IPS-11a (cell line): ENCODE data around the gene ZDHHC3.
A peak's percentile ranks its signal among the peaks of the same experiment; 100 is the strongest.
"Not testable (repeated sequence)": the region's sequence is repeated elsewhere in the genome, so short reads cannot be mapped to it uniquely, and the experiment has no call there.

Experiments
- H3K4me3 ChIP-seq: one replicate; pipeline ENCODE4 v1.5.1; 2013; ENCODE audit warnings: low read depth, low read length, control low read depth

ZDHHC3 gene

DNA sequence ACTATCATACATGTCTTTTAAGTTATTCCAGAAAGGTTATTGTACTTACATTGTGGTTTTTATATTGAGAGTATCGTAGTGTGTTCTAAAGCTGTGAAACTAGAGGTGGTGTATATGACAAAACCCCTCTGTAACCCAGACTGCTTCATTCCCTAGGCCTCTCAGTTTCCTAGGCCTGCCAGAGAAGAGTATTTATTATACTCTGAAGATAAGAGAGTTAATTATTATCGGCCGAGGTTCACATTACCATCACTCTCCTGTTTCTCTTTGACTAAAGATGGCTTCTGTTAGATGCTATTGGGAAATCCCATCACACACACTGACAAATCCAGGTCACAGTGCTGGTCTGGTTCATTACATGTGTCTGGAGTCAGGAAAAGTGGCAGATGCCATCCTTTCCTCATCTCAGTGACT lies 20.6 kb upstream of the ZDHHC3 start:
- no peak overlapping the region for H3K4me3 ChIP-seq

DNA sequence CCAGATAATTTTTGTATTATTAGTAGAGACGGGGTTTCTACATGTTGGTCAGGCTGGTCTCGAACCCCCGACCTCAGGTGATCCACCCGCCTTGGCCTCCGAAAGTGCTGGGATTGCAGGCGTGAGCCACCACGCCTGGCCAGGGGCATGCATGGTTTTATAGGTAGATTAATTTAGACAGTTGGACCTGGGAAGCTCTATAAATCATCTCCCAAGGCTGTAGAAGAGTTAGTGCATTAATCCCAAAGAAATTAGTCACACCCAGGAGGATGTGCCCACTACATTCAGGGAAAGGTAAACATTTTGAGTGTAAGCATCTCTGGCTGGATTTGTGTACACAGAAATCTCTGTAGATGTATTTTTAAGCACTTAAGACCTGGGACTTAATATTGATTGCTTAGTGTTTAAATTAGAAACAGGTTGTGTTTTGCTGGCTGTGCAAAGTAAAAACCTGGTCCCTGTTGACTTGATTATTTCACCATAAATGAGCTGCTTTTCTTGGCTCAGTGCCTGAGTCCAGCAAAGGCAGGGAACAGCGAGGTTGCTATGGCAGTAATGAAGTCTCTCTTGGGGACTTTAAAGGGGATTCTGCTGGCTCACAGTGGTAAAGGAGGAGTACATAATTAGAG lies 19.3 kb upstream of the ZDHHC3 start:
- no peak overlapping the region for H3K4me3 ChIP-seq

DNA sequence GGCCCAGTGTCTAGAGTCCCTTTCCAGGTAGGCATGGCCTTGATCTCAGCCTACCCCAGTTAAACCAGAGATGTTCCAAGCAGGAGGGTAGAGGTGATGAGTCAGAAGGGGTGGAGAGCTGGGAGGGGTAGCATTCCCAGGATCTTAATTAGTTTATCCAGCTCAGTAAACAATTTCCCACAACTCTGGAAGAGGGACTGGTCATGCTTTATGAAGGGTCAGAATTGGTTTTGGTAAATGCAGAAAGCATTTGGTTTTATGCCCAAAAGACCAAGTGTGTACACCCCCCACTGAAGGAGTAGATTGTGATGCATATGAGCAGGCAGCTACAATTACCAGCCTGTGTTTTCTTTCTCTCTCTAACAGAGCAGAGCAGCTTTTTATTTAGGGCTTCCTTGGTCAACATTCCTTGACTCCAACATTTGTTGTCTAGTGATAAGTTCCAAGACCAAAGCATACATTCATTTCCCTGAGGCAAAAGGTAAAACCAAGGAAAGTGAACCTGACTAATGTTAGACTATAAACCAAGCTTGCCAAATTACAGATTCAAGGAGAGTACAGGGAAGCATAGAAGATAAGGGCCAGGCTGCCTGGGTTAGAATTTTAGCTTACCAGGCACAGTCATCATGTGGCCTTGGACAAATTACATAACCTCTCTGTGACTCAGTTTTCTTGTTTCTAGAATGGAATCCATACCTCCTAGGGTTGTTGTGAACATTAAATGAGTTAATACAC lies 17.7 kb upstream of the ZDHHC3 start:
- H3K4me3 ChIP-seq, result no peak overlapping the region

GRCh38 chr3:44992555-44993470 lies 16.8 kb upstream of the ZDHHC3 start:
- no peak overlapping the region for H3K4me3 ChIP-seq

GRCh38 chr3:44991326-44991725 lies 15.4 kb upstream of the ZDHHC3 start:
- H3K4me3 ChIP-seq, result no peak overlapping the region

GRCh38 chr3:44989636-44990373 lies 13.8 kb upstream of the ZDHHC3 start:
- no peak overlapping the region for H3K4me3 ChIP-seq

GRCh38 chr3:44989141-44989540 lies 13.2 kb upstream of the ZDHHC3 start:
- H3K4me3 ChIP-seq, result no peak overlapping the region

DNA sequence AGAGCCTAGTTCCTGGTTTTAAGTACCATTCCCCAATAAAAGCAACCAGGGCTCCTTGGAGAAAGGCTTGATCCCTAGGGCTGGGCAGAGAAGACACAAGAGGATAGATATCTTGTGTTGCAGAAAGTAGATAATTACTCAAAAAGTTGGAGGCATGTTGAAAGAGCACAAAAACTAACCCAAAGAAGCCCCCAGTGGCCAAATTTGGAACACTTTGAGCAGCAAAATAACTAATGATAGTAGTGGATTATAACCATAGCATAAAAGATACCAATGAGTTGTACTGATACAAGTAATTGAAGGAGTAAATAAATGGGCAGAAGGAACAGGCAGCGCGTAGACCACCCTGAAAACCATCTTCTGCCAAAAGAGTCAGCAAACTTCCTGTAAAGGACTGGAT lies 12.1 kb upstream of the ZDHHC3 start:
- no peak overlapping the region for H3K4me3 ChIP-seq

DNA sequence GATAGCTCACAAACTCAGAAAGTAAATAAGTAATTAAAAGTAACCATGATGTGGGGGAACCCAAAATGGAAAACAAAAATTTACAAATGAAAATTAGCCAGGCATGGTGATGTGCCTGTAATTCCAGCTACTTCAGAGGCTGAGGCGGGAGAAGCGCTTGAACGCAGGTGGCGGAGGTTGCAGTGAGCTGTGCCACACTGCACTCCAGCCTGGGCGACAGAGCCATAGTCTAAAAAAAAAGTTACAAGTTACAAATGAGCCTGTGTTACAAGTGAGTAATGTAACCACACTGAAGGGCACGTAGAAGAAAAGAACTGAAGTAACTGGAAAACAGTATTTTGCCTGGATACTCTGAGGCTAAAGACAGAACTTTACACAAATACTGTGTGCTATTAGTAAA lies 11.4 kb upstream of the ZDHHC3 start:
- H3K4me3 ChIP-seq, result no peak overlapping the region

DNA sequence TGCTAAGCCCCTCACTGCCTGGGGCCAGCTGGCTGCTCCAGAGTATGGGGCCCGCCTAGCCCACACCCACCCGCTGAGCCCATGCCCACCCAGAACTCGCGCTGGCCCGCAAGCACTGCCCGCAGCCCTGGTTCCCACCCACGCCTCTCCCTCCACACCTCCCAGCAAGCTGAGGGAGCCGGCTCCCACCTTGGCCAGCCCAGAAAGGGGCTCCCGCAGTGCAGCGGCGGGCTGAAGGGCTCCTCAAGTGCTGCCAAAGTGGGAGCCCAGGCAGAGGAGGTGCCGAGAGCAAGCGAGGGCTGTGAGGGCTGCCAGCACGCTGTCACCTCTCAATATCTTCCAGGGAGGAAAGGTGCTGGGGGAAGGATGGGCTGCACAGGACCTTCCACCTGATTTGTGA lies 10.4 kb upstream of the ZDHHC3 start:
- not testable (repeated sequence) for H3K4me3 ChIP-seq

DNA sequence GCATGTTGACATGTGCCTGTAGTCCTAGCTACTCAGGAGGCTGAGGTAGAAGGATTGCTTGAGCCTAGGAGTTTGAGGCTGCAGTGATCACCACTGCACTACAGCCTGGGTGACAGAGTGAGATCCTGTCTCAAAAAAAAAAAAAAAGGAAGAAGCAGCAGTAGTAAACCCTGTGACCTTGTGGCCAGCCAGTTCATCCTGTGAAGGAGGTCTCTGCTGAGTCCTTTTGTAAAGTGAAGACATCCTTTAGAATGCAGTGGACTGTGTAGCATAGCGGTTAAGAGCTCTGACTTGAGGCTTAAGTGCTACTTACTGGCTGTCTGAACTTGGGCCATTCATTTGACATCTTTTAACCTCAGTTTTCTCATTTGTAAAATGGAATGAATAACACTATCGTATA lies 8.4 kb upstream of the ZDHHC3 start:
- no peak overlapping the region for H3K4me3 ChIP-seq

- no peak overlapping the region for H3K4me3 ChIP-seq
These were observed 7.5 kb upstream of the ZDHHC3 start for GRCh38 chr3:44983484-44983941.

GRCh38 chr3:44982817-44983216 lies 6.8 kb upstream of the ZDHHC3 start:
- H3K4me3 ChIP-seq, result no peak overlapping the region

GRCh38 chr3:44981751-44982150 lies 5.8 kb upstream of the ZDHHC3 start:
- no peak overlapping the region for H3K4me3 ChIP-seq

- no peak overlapping the region for H3K4me3 ChIP-seq
These were observed 5.2 kb upstream of the ZDHHC3 start for GRCh38 chr3:44981220-44981619.

DNA sequence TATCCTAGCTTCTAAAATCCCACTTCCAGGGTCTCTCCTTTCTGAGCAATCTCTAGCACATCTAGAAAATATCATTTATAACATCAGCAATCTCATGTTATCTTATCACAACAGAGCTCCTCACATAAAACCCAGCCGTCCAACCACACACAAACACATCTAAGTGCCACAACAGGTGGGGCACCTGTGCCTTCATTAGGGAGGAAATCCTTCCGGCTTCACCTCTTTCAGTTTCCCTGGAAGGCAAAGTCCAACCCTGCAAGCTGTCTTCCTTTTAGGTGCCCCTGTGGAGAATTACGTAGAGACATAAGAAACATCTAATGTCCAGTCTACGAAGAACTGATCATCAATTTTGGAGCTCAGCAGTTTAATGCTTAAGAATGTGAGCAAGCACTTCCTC lies 1.6 kb downstream of the ZDHHC3 start:
- peak overlapping the region; percentile 71 for H3K4me3 ChIP-seq

DNA sequence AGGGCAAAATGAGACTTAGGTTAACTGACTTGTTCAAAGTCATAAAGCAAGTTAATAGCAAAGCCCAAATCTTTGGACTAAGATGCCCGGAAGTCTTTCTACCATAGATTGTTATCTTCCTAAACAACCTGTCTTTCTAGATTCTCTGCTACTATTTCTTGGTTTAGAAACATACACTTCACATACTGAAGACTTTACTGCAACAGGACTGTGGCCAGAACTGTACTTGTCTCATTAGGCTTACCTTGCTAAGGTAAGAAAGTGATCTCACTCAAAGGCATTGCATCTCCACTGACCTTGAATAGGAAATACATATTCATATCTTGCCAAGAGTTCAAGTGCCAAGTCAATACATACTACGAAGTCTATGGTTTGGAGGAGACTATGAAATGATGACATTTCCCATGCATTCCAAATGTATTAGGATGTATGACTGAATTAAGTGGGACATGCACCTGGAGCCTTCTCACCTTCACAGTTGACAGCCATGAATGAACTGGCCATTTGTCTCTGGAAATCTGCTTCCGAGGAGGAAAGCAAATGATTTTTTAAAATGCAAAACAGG lies 5.0 kb downstream of the ZDHHC3 start:
- H3K4me3 ChIP-seq, result no peak overlapping the region

GRCh38 chr3:44969828-44970179 lies 6.2 kb downstream of the ZDHHC3 start:
- no peak overlapping the region for H3K4me3 ChIP-seq

GRCh38 chr3:44969154-44969827 lies 6.7 kb downstream of the ZDHHC3 start:
- no peak overlapping the region for H3K4me3 ChIP-seq

GRCh38 chr3:44968447-44968858 lies 7.5 kb downstream of the ZDHHC3 start:
- H3K4me3 ChIP-seq, result no peak overlapping the region
